ENCODE measurements around the gene SYCP2L. TPM values are rescaled to one million over a fixed set of nuclear protein-coding genes. Genes with fewer than 3 reads are reported as not detected.
"Not testable (repeated sequence)": the region's sequence is repeated elsewhere in the genome, so short reads cannot be mapped to it uniquely, and the experiment has no call there.

Gene SYCP2L
- total RNA-seq, 2 experiments from 2014 or later: 0.25 TPM; not detected in 1

DNA sequence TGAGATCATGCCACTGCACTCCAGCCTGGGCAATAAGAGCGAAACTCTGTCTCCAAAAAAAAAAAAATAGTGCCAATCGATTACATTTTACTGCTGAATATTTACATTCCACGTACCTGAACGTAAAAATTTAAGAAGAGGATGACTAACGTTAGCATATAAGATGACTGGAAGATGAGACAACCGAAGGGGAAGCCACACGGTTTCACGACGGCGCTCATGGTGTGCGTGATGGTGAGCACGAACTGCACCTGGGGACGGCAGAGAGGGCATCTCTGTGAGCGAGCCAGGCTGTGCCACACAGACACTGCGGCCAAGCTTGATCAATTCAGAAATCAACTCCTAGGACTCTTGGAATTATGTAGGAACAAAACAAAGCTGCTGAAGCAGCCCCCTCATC lies 102.7 kb downstream of the SYCP2L start:
- no peaks in the 10 kb centered on the region for H3K4me1 Mint-ChIP-seq
- intact Hi-C loops (cut with DNase I, micrococcal nuclease): no loop called here
- no peaks in the 10 kb centered on the region for H3K36me3 Mint-ChIP-seq (ENCODE audit: low read depth)
- H3K27me3 Mint-ChIP-seq: peaks cover 7% of the 10 kb centered on the region
- CTCF ChIA-PET: no interaction called here
- H3K4me3 Mint-ChIP-seq: no peak overlapping the region
- DNase-seq (no peak), ATAC-seq (no peak)
- no peak overlapping the region for H3K27ac Mint-ChIP-seq
- POLR2A ChIA-PET: no interaction called here
- no peaks in the 10 kb centered on the region for H3K9me3 Mint-ChIP-seq (ENCODE audit: low read depth)

DNA sequence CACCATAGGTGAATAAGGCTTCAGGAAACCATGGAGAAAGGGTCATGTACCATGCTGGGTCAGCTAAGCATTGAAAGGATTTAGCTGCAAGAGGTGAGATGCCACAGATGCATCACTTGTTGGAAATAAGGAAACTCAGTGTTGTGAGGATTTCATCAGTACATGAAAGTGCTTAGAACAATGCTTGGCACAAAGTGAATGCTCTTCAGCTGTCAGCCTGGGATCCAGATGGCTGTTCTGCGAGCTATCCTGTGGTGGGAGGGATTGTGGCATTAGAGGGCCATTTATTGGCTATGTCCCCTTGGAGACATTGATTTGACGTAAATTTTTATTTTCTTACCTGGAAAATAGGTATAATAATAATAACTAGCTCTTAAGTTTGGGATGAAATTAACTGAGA lies 104.3 kb downstream of the SYCP2L start:
- no peak for ATAC-seq
- Mint-ChIP-seq H3K36me3 (ENCODE audit: low read depth) (no peaks in the 10 kb centered on the region), H3K27ac (no peak overlapping the region), H3K27me3 (peaks cover 5% of the 10 kb centered on the region), H3K4me1 (no peaks in the 10 kb centered on the region), H3K4me3 (no peak overlapping the region), H3K9me3 (ENCODE audit: low read depth) (no peaks in the 10 kb centered on the region)
- ChIA-PET CTCF (no interaction called here), POLR2A (no interaction called here)
- intact Hi-C loops (cut with DNase I, micrococcal nuclease): no loop called here
- no peak for DNase-seq

DNA sequence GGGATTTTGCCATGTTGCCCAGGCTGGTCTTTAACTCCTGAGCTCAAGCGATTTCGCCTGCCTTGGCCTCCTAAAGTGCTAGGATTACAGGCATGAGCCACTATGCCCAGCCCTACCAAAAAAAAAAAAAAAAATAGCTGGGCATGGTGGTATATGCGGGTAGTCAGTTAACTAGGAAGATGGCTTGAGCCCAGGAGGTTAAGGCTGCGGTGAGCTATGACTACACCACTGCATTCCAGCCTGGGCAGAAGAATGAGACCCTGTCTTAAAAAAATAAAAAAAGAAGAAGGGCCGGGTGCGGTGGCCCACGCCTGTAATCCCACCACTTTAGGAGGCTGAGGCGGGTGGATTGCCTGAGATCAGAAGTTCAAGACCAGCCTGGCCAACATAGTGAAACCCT lies 107.0 kb downstream of the SYCP2L start:
- ChIA-PET POLR2A (no interaction called here), CTCF (interaction anchor here (0.6 to 1.4 kb wide), 2 partner anchors 73 to 75 kb away, joined by 3 read pairs; no protein-coding TSS in a partner anchor)
- intact Hi-C loops (cut with DNase I, micrococcal nuclease): no loop called here
- ATAC-seq (no peak), DNase-seq (no peak)
- Mint-ChIP-seq H3K4me3 (no peak overlapping the region), H3K27ac (no peak overlapping the region), H3K4me1 (no peaks in the 10 kb centered on the region), H3K36me3 (ENCODE audit: low read depth) (no peaks in the 10 kb centered on the region), H3K27me3 (no peaks in the 10 kb centered on the region), H3K9me3 (ENCODE audit: low read depth) (no peaks in the 10 kb centered on the region)

DNA sequence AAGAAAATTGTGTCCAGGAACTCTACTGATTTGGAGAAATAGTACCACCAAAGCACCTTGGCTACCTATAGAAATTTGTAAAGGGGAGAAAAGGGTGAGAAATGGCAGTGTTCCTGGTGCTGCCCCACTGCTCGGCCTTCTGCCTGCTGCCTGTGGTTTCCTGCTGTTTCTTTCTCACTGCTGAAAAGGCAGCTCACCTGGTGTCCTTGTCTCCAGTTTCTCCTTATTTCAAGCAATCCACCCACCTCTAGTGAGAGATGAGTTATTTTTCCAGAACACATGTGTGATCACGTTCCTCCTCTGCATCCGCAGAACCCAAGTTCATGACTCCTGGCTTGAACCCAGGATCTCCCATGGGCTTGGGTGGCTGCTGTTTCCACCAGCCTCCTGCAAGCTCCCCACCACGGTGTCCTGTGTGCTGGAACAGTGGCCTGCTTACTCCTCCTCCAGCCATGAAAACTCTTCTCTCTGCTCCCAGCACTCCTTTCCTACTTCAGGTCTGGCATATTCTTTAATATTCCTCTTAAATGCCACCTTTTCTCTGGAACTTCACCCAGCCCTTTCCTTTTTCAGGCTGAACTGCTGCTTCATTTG lies 108.4 kb downstream of the SYCP2L start:
- CTCF ChIA-PET: no interaction called here
- Mint-ChIP-seq H3K4me3 (no peak overlapping the region), H3K36me3 (ENCODE audit: low read depth) (no peaks in the 10 kb centered on the region), H3K9me3 (ENCODE audit: low read depth) (no peaks in the 10 kb centered on the region), H3K4me1 (no peaks in the 10 kb centered on the region), H3K27ac (no peak overlapping the region), H3K27me3 (peaks cover 3% of the 10 kb centered on the region)
- ATAC-seq (no peak), DNase-seq (no peak)
- POLR2A ChIA-PET: no interaction called here
- intact Hi-C loops (cut with DNase I, micrococcal nuclease): no loop called here

DNA sequence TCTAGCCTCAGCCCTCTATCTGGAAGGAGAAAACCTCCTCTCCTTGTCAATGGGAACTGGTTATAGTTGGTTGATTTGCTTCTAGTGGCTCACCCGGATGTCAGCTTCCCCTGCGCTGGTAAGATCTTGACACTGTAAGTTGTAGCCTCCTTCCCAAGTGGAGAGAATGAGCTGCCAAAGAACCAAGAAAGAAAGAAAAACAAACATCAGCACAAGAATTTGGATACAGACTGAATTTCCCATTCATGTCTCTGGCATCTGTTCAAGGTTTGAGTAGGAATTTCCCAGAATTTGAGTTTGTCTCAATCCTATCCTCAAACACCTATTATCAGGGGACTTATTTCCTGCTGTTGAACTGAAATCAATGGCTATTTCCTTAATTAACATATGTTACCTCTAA lies 113.1 kb downstream of the SYCP2L start:
- intact Hi-C loops (cut with DNase I, micrococcal nuclease): no loop called here
- Mint-ChIP-seq H3K27ac (no peak overlapping the region), H3K4me1 (no peaks in the 10 kb centered on the region), H3K27me3 (peaks cover 10% of the 10 kb centered on the region), H3K36me3 (ENCODE audit: low read depth) (no peaks in the 10 kb centered on the region), H3K9me3 (ENCODE audit: low read depth) (no peaks in the 10 kb centered on the region), H3K4me3 (no peak overlapping the region)
- no peak for ATAC-seq
- ChIA-PET POLR2A (interaction anchor here (0.6 kb wide), 1 partner anchor 72 kb away, joined by 5 read pairs; no protein-coding TSS in a partner anchor), CTCF (no interaction called here)
- no peak for DNase-seq

DNA sequence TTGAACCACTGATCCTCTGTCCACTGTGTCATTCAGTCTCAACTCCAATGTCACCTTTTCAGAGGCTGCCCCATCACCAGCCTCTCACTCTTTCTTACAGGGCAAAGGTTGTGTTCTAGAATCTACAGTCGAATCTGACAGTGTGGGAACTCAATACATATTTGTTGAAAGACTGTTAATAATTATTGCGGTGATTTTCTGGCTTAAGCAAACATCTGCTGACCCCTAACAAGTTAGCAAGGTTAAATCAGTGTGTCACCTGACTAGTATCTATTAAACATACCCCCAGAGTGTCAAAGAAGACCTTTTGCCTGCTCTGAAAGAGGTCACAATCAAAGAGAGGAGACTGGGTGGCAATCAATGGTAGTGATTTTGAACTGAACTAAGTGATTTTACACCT lies 115.3 kb downstream of the SYCP2L start:
- H3K36me3 Mint-ChIP-seq (ENCODE audit: low read depth): no peaks in the 10 kb centered on the region
- intact Hi-C loops (cut with DNase I, micrococcal nuclease): no loop called here
- POLR2A ChIA-PET: no interaction called here
- no peak for ATAC-seq
- H3K4me3 Mint-ChIP-seq: no peak overlapping the region
- H3K27ac Mint-ChIP-seq: no peak overlapping the region
- CTCF ChIA-PET: no interaction called here
- H3K9me3 Mint-ChIP-seq (ENCODE audit: low read depth): no peaks in the 10 kb centered on the region
- H3K4me1 Mint-ChIP-seq: no peaks in the 10 kb centered on the region
- DNase-seq: no peak
- peaks cover 10% of the 10 kb centered on the region for H3K27me3 Mint-ChIP-seq

DNA sequence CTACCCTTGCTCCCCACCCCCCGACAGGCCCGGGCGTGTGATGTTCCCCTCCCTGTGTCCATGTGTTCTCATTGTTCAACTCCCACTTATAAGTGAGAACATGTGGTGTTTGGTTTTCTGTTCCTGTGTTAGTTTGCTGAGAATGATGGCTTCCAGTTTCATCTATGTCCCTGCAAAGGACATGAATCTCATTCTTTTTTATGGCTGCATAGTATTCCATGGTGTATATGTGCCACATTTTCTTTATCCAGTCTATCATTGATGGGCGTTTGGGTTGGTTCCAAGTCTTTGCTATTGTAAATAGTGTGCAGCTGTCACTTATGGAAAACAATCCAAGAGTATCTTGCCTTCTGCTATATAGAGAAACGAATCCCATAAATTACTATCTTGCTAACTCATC lies 116.4 kb downstream of the SYCP2L start:
- ATAC-seq; intact Hi-C loops (cut with DNase I, micrococcal nuclease); DNase-seq; H3K27ac Mint-ChIP-seq; POLR2A ChIA-PET; H3K4me3 Mint-ChIP-seq; H3K36me3 Mint-ChIP-seq (ENCODE audit: low read depth); H3K9me3 Mint-ChIP-seq (ENCODE audit: low read depth); CTCF ChIA-PET; H3K4me1 Mint-ChIP-seq: not testable (repeated sequence)
- peaks cover 10% of the 10 kb centered on the region for H3K27me3 Mint-ChIP-seq

DNA sequence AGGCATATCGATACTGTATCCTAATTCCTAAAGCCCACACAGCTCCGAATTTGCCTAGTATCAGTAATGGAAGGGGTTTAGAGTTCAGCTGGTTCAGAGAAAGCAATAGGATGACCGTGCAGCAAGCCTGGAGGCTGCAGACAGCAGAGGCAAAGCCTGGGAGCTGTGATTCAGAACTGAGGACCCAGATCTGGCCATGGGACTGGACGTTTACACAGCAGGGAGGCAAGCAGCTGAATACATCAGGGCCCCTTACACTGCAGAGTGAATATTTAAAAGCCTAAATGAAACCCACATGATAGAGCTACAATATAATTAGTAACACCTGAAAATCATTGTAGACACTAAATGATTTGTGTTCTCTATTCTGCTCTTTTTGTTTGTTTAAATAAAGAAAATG lies 119.2 kb downstream of the SYCP2L start:
- CTCF ChIA-PET: interaction anchor here (1.8 kb wide), 1 partner anchor 51 kb away, joined by 7 read pairs; no protein-coding TSS in a partner anchor
- POLR2A ChIA-PET: no interaction called here
- ATAC-seq (no peak), DNase-seq (no peak)
- H3K9me3 Mint-ChIP-seq (ENCODE audit: low read depth): no peaks in the 10 kb centered on the region
- intact Hi-C loops (cut with DNase I, micrococcal nuclease): no loop called here
- peaks cover 12% of the 10 kb centered on the region for H3K27me3 Mint-ChIP-seq
- H3K4me1 Mint-ChIP-seq: no peaks in the 10 kb centered on the region
- H3K4me3 Mint-ChIP-seq: no peak overlapping the region
- H3K27ac Mint-ChIP-seq: no peak overlapping the region
- no peaks in the 10 kb centered on the region for H3K36me3 Mint-ChIP-seq (ENCODE audit: low read depth)

DNA sequence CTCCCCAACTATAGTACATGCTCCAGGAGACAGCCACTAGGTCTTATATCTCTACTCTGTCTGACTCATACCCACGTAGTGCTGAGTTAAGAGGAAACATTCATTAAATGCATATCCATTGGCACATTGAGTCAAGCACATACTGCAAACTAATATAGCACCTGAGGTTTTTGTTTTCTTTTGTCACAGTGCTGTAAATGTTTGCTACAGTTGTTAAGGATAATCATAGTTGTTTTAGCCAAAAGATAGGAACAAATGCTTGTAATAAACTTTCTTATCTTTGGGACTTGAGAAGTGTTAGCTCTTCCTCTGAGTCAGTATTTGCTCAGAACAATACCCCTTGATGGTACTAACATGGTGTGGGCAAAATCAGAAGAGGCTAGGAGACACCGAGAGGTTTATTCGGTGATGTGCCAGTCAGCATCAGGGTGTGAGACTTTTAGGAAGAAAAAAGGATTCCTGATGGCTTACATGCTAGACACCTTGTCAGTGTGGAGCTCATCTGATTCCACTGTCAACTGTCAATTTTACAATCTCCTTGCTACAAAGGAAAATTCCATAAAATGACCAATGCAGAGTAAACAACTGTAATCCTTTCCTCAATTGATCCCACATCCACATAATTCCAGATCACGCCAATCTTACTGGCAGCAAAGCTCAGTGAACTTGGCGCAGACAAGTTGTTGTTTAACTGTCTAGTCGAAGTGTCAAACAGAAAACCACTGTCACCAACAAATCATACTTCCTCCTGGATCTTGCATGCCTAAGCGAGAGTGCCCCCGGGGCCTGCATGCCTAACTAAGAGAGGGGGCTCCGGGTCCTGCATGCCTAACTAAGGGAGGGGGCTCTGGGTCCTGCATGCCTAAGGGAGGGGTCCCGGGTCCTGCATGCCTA lies 121.1 kb downstream of the SYCP2L start:
- H3K9me3 Mint-ChIP-seq (ENCODE audit: low read depth): no peaks in the 10 kb centered on the region
- DNase-seq (no peak), ATAC-seq (peak; percentile 87)
- H3K4me1 Mint-ChIP-seq: no peaks in the 10 kb centered on the region
- no peak overlapping the region for H3K4me3 Mint-ChIP-seq
- ChIA-PET POLR2A (no interaction called here), CTCF (interaction anchor here (0.6 to 1.8 kb wide), 2 partner anchors 53 to 389 kb away, joined by 3 to 7 read pairs; no protein-coding TSS in a partner anchor)
- H3K27me3 Mint-ChIP-seq: peaks cover 9% of the 10 kb centered on the region
- H3K36me3 Mint-ChIP-seq (ENCODE audit: low read depth): no peaks in the 10 kb centered on the region
- intact Hi-C loops (cut with DNase I, micrococcal nuclease): no loop called here
- H3K27ac Mint-ChIP-seq: no peak overlapping the region

DNA sequence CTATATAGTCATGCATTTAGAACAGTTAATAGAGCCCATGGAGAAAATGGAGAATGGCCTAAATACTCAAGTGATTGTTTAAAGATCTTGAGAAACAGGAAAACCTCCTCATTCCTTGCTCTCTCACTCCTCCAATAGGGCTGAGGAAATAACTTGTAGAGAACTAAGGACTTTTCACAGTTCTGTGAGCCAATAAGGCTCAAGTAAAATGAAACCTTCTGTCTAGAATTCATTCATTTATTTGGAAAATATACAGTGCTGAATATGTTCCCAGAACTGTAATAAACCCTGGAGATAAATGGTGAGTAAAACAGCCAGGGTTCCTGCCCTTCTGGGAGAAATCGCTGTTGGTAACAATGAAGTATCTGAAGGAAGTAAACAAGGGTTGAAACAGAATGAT lies 122.0 kb downstream of the SYCP2L start:
- CTCF ChIA-PET: no interaction called here
- POLR2A ChIA-PET: no interaction called here

DNA sequence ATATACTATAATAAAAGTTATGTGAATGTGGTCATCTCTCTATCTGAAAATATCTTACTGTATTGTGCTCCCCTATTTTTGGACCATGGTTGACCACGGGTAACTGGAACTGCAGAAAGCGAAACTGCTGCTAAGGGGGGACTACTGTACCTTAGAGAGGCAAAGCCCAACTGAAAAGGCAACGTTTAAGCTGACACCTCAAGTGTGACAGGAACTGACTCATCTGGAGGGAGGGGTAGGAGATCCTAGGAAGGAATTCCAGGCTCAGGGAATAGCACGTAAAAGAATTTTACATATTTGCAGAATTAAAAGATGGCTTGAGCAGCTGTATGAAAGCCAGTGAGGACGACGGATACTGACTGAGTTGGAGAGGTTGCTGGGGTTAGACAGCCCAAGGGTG lies 122.5 kb downstream of the SYCP2L start:
- DNase-seq: no peak
- intact Hi-C loops (cut with DNase I, micrococcal nuclease): no loop called here
- no peak overlapping the region for H3K27ac Mint-ChIP-seq
- H3K4me3 Mint-ChIP-seq: no peak overlapping the region
- ATAC-seq: no peak
- H3K4me1 Mint-ChIP-seq: no peaks in the 10 kb centered on the region
- CTCF ChIA-PET: no interaction called here
- H3K9me3 Mint-ChIP-seq (ENCODE audit: low read depth): no peaks in the 10 kb centered on the region
- POLR2A ChIA-PET: no interaction called here
- H3K27me3 Mint-ChIP-seq: peaks cover 18% of the 10 kb centered on the region
- H3K36me3 Mint-ChIP-seq (ENCODE audit: low read depth): no peaks in the 10 kb centered on the region

More for the DNA sequence above, 122.0 kb downstream of the SYCP2L start:
- Mint-ChIP-seq H3K36me3 (ENCODE audit: low read depth) (no peaks in the 10 kb centered on the region), H3K4me1 (no peaks in the 10 kb centered on the region), H3K27me3 (peaks cover 16% of the 10 kb centered on the region), H3K9me3 (ENCODE audit: low read depth) (no peaks in the 10 kb centered on the region), H3K4me3 (no peak overlapping the region), H3K27ac (no peak overlapping the region)
- no peak for DNase-seq
- intact Hi-C loops (cut with DNase I, micrococcal nuclease): no loop called here
- ATAC-seq: no peak

DNA sequence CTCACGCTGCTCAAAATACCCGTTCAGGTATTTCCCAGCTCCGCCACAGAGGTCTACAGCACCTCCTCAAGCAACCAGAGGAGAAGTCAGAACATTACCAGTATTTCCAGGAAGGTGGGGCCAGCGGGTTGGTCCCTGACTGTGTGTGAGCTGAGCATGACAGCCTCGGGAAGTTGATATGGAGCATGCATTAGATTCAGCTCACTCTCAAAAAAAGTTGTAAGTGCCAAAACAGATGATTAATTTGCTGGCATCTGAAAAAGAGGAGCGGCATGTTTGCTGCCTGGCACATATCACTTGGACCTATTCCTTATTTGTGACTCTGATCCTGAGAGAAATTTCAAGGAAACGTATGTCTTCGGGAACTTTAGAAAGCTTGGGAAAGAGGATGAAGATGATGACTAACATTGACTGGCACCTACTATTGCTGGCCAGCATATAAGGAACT lies 125.0 kb downstream of the SYCP2L start:
- no peak overlapping the region for H3K27ac Mint-ChIP-seq
- no peak for DNase-seq

More for the DNA sequence above, 125.0 kb downstream of the SYCP2L start:
- intact Hi-C loops (cut with DNase I, micrococcal nuclease): no loop called here
- Mint-ChIP-seq H3K27me3 (peaks cover 22% of the 10 kb centered on the region), H3K4me1 (no peaks in the 10 kb centered on the region), H3K4me3 (no peak overlapping the region), H3K36me3 (ENCODE audit: low read depth) (no peaks in the 10 kb centered on the region), H3K9me3 (ENCODE audit: low read depth) (no peaks in the 10 kb centered on the region)
- ATAC-seq: no peak
- CTCF ChIA-PET: interaction anchor here (0.6 kb wide), 1 partner anchor 286 kb away, joined by 3 read pairs; no protein-coding TSS in a partner anchor
- POLR2A ChIA-PET: no interaction called here
